GM06990 (cell line): Measurements from ENCODE around the gene SLC35C1.

Experiments used
- DNase-seq: peaks from one replicate; pipeline ENCODE4 v3.0.0-alpha.2; 2011; ENCODE audit not compliant: insufficient read length; ENCODE audit errors: extremely low read depth
- H3K27me3 ChIP-seq: replicated peaks from 2 replicates; pipeline ENCODE4 v1.6.0; 2011; ENCODE audit warnings: low read length; ENCODE audit not compliant: control insufficient read depth, insufficient read depth
- H3K36me3 ChIP-seq: 2 replicates; pipeline ENCODE4 v1.5.1; 2011; ENCODE audit warnings: low read length; ENCODE audit not compliant: control insufficient read depth, insufficient read depth
- H3K4me3 ChIP-seq: replicated peaks from 2 replicates; pipeline ENCODE4 v1.5.1; 2011; ENCODE audit warnings: low read depth, mild to moderate bottlenecking, control low read depth, low read length
- TF ChIP-seq, protein P1 (sequence below): IDR thresholded peaks from 2 replicates; pipeline ENCODE4 v1.5.1; 2011; ENCODE audit warnings: low read length, control low read depth, mild to moderate bottlenecking, inconsistent platforms; ENCODE audit not compliant: insufficient read depth, poor library complexity, severe bottlenecking

SLC35C1 gene

DNA sequence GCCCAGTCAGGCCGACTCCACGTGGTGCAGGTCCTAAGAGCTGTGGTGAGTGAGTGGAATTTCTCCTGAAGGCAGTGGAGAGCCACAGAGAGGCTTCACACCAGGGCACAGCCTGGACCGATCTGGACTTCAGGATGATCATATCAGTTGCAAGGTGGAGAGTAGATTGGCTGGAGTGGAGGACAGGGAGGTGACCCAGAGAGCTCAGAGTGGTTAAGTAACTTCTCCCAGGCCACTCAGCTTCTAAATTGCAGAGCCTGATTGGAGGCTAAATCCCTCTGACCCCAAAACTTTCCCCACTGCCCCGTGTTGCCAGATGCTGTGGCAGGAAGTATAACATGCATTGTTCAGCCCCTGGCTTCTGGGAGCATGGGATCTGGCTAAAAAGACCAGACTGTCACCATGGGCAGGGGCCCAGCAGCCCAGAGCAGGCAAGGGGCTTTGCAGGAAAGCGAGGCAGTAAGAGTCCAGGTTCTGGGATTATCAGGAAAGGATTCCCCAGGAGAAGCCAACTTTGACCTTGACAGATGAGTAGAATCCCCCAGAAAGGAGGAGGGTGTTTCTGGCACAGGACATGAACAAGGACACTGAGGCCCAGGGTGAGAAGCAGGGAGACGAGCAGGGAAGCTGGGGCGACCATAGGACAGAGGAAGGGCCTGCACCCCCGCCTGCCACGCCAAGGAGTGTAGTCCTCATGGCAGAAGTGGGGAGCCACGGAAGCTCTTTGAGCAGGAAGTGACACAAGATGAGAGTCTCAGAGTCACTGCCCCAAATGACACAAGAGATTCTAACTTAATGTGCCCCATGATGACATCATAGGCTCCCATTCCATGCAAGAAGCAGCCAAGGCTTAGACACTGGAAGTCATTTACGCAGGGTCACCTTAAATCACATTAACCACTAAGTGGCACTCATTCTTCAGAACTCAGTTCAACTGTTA is 4.8 kb downstream of the SLC35C1 start:
- DNase-seq, result no peak
- TF ChIP-seq, protein P1, sequence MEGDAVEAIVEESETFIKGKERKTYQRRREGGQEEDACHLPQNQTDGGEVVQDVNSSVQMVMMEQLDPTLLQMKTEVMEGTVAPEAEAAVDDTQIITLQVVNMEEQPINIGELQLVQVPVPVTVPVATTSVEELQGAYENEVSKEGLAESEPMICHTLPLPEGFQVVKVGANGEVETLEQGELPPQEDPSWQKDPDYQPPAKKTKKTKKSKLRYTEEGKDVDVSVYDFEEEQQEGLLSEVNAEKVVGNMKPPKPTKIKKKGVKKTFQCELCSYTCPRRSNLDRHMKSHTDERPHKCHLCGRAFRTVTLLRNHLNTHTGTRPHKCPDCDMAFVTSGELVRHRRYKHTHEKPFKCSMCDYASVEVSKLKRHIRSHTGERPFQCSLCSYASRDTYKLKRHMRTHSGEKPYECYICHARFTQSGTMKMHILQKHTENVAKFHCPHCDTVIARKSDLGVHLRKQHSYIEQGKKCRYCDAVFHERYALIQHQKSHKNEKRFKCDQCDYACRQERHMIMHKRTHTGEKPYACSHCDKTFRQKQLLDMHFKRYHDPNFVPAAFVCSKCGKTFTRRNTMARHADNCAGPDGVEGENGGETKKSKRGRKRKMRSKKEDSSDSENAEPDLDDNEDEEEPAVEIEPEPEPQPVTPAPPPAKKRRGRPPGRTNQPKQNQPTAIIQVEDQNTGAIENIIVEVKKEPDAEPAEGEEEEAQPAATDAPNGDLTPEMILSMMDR, result no peak
- peaks cover 10% of the 10 kb centered on the region for H3K36me3 ChIP-seq
- H3K27me3 ChIP-seq, result no peaks in the 10 kb centered on the region
- no peak overlapping the region for H3K4me3 ChIP-seq

DNA sequence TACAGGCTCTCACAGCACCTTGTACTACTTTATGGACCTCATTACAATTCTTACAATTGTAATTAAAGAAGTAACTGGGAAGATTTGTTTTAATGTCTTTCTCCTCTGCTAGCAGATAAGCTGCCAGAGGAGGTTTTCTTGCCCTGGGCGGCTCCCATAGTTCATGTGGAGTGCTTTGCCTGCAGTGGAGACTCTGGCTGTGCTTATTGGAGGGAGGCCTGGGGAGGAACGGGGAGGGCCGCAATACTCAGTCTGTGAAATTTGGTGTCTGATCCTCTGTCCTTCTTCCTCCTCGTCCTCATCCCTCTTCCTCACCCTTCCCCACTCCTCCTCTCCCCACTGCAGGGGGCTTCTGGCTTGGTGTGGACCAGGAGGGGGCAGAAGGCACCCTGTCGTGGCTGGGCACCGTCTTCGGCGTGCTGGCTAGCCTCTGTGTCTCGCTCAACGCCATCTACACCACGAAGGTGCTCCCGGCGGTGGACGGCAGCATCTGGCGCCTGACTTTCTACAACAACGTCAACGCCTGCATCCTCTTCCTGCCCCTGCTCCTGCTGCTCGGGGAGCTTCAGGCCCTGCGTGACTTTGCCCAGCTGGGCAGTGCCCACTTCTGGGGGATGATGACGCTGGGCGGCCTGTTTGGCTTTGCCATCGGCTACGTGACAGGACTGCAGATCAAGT is 5.6 kb downstream of the SLC35C1 start:
- H3K4me3 ChIP-seq, result no peak overlapping the region
- peaks cover 10% of the 10 kb centered on the region for H3K36me3 ChIP-seq
- TF ChIP-seq, protein P1, result no peak
- no peaks in the 10 kb centered on the region for H3K27me3 ChIP-seq
- no peak for DNase-seq

DNA sequence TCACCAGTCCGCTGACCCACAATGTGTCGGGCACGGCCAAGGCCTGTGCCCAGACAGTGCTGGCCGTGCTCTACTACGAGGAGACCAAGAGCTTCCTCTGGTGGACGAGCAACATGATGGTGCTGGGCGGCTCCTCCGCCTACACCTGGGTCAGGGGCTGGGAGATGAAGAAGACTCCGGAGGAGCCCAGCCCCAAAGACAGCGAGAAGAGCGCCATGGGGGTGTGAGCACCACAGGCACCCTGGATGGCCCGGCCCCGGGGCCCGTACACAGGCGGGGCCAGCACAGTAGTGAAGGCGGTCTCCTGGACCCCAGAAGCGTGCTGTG is 6.1 kb downstream of the SLC35C1 start:
- Histone ChIP-seq H3K27me3 (no peaks in the 10 kb centered on the region), H3K4me3 (no peak overlapping the region), H3K36me3 (peaks cover 10% of the 10 kb centered on the region)
- TF ChIP-seq, protein P1, result no peak
- DNase-seq, result no peak

DNA sequence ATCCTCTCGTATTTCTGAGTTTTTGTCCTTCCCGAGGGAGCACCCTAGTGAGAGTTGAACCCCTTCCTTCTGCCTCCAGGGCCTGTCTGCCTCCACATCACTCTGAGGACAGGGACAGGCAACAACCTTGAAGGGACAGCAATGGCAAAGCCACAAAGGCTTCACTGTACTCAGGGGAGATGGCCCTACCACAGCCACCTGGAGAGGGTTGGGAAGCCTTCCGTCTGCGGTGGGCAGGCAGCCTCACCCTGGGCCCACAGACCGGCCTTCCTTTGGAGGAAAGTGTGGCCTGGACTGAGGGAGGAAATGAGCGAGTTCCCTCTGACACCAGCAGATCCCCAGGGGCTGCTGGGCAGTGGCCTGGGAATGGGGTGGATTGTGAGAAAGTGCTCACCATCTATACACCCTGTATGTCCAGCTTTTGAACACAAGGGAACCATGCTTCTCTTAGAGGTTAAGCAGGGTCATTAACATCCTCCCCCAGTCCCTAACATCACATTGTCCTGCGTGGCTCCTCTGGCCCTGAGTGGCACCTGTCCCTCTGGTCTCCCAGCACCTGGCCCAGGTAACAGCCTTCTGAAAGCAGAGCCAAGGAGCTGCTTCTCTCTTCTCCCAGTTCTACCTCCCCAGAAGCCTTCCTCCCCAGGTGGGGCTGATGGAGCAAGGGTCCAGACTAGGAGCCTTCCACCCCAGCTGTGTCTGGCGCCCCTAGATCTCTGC is 6.8 kb downstream of the SLC35C1 start:
- Histone ChIP-seq H3K36me3 (peaks cover 10% of the 10 kb centered on the region), H3K27me3 (no peaks in the 10 kb centered on the region), H3K4me3 (no peak overlapping the region)
- no peak for DNase-seq
- TF ChIP-seq, protein P1, result no peak

DNA sequence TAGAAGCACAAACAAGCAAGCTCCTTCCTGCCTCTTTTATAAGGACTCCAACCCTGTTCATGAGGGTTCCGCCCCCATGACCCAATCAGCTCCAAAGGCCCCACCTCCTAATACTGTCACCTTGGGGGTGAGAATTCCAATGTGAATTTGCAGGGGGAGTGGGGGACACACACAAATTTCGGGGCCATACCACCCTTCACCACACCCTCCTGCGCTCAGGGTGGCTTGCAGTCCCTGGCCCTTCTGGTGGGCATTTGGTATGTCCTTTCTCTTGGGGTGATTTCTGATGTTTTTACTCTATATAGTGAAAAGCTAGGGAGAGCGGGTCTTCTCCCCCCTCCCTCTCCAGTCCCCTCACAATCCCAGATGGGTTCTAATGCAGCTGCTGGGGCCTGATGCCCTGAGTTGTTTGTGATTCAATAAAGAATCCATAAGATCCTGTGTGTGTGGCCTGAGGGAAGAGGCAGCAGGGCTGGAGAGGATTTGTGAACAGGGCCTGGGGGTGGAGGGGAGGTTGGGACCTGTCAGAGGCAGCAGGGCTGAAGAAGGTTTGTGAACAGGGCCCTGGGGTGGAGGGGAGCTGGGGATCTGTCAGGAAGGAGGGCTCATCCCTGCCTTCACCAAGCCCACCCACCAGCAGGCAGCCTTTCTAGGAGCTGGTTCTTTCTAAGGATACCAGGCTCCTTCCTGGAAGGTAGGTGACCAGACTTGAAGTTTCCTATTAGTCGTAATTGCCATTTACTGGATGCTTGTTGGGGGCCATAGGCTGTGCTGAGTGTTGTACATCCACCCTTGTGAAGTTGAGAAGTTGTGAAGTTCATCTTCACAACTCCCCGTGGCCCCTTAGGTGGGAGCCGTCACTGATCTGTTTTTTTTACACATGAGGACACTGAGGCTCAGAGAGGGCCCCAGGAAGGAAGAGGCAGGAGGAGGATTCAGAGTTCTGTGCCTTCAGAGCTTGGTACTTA is 7.9 kb downstream of the SLC35C1 start:
- TF ChIP-seq, protein P1, result no peak
- Histone ChIP-seq H3K27me3 (no peaks in the 10 kb centered on the region), H3K36me3 (peaks cover 10% of the 10 kb centered on the region), H3K4me3 (no peak overlapping the region)
- no peak for DNase-seq
